Measurements from ENCODE around the gene CHRNA9.

Gene CHRNA9

GRCh38 chr4:40399578-40399977 is 64.4 kb downstream of the CHRNA9 start:
- H3K36me3 ChIP-seq (replicated peaks; ENCODE audit: insufficient read depth, low read length): no peaks in the 10 kb centered on the region
- H3K9ac ChIP-seq (ENCODE audit: low read length): no peak overlapping the region
- H3K27ac ChIP-seq (ENCODE audit: low read length): no peak overlapping the region
- no peak overlapping the region for H3K4me2 ChIP-seq (ENCODE audit: low read depth, low read length)
- TF ChIP-seq CTCF (IDR thresholded peaks at IDR 0.05; ENCODE audit: low read length) (no peak), EZH2phosphoT487 (IDR thresholded peaks at IDR 0.05; ENCODE audit: low read length) (no peak), EZH2 (optimal IDR thresholded peaks at IDR 0.05; ENCODE audit: low read depth, low read length) (no peak)
- no peak overlapping the region for H2AFZ ChIP-seq (ENCODE audit: low read length)
- H3K79me2 ChIP-seq (ENCODE audit: low read length): no peaks in the 10 kb centered on the region
- no peak for DNase-seq
- H3K9me2 ChIP-seq (replicated peaks; ENCODE audit: insufficient read depth, low read length): no peaks in the 10 kb centered on the region
- H3K4me1 ChIP-seq (ENCODE audit: low read length): no peaks in the 10 kb centered on the region
- no peaks in the 10 kb centered on the region for H3F3A ChIP-seq (ENCODE audit: insufficient read depth, low read length)
- H3K9me3 ChIP-seq (replicated peaks; ENCODE audit: insufficient read depth, low read length): no peaks in the 10 kb centered on the region
- H3K4me3 ChIP-seq (ENCODE audit: low read length): no peak overlapping the region
- no peaks in the 10 kb centered on the region for H3K27me3 ChIP-seq (replicated peaks; ENCODE audit: insufficient read depth, low read length)
- no peaks in the 10 kb centered on the region for H4K20me1 ChIP-seq (ENCODE audit: insufficient read depth, low read length)

- Histone ChIP-seq H3K36me3 (replicated peaks; ENCODE audit: insufficient read depth, low read length) (no peaks in the 10 kb centered on the region), H2AFZ (ENCODE audit: low read length) (no peak overlapping the region), H3K4me1 (ENCODE audit: low read length) (no peaks in the 10 kb centered on the region), H3K4me2 (ENCODE audit: low read depth, low read length) (no peak overlapping the region), H3K27ac (ENCODE audit: low read length) (no peak overlapping the region), H3K9ac (ENCODE audit: low read length) (no peak overlapping the region), H4K20me1 (ENCODE audit: insufficient read depth, low read length) (no peaks in the 10 kb centered on the region), H3K79me2 (ENCODE audit: low read length) (no peaks in the 10 kb centered on the region), H3F3A (ENCODE audit: insufficient read depth, low read length) (no peaks in the 10 kb centered on the region), H3K27me3 (replicated peaks; ENCODE audit: insufficient read depth, low read length) (no peaks in the 10 kb centered on the region), H3K9me2 (replicated peaks; ENCODE audit: insufficient read depth, low read length) (no peaks in the 10 kb centered on the region), H3K9me3 (replicated peaks; ENCODE audit: insufficient read depth, low read length) (no peaks in the 10 kb centered on the region), H3K4me3 (ENCODE audit: low read length) (no peak overlapping the region)
- no peak for DNase-seq
- TF ChIP-seq CTCF (IDR thresholded peaks at IDR 0.05; ENCODE audit: low read length) (no peak), EZH2 (optimal IDR thresholded peaks at IDR 0.05; ENCODE audit: low read depth, low read length) (no peak), EZH2phosphoT487 (IDR thresholded peaks at IDR 0.05; ENCODE audit: low read length) (no peak)
Measured at GRCh38 chr4:40401096-40401495, 66.0 kb downstream of the CHRNA9 start.

GRCh38 chr4:40401631-40402030 is 66.5 kb downstream of the CHRNA9 start:
- Histone ChIP-seq H3K4me2 (ENCODE audit: low read depth, low read length) (no peak overlapping the region), H3K9me3 (replicated peaks; ENCODE audit: insufficient read depth, low read length) (no peaks in the 10 kb centered on the region), H3K4me3 (ENCODE audit: low read length) (no peak overlapping the region), H3K27ac (ENCODE audit: low read length) (no peak overlapping the region), H3K9ac (ENCODE audit: low read length) (no peak overlapping the region), H3K4me1 (ENCODE audit: low read length) (no peaks in the 10 kb centered on the region), H3K36me3 (replicated peaks; ENCODE audit: insufficient read depth, low read length) (no peaks in the 10 kb centered on the region), H3K27me3 (replicated peaks; ENCODE audit: insufficient read depth, low read length) (no peaks in the 10 kb centered on the region), H2AFZ (ENCODE audit: low read length) (no peak overlapping the region), H4K20me1 (ENCODE audit: insufficient read depth, low read length) (no peaks in the 10 kb centered on the region), H3F3A (ENCODE audit: insufficient read depth, low read length) (no peaks in the 10 kb centered on the region), H3K9me2 (replicated peaks; ENCODE audit: insufficient read depth, low read length) (no peaks in the 10 kb centered on the region), H3K79me2 (ENCODE audit: low read length) (no peaks in the 10 kb centered on the region)
- no peak for TF ChIP-seq CTCF (IDR thresholded peaks at IDR 0.05; ENCODE audit: low read length)
- no peak for TF ChIP-seq EZH2phosphoT487 (IDR thresholded peaks at IDR 0.05; ENCODE audit: low read length)
- no peak for TF ChIP-seq EZH2 (optimal IDR thresholded peaks at IDR 0.05; ENCODE audit: low read depth, low read length)
- no peak for DNase-seq

All from MM.1S (cell line).